A549 treated with CORT108297 at 1 μM for 4 hours (cell line): Measurements from ENCODE around the gene MTFP1. TPM values are rescaled to one million over a fixed set of nuclear protein-coding genes. Genes with fewer than 3 reads are reported as not detected.

Source experiments
- total RNA-seq: library from RNA; stranded (reverse); fragments of 200-300 nt; extraction: Qiagen RNA extraction; gene quantifications from 5 replicates; pipeline ENCODE4 v1.2.3, GENCODE V29; 2022

Gene MTFP1
- total RNA-seq, result 67.6 to 78.1 TPM (median 74.0 TPM) in 5 replicates

DNA sequence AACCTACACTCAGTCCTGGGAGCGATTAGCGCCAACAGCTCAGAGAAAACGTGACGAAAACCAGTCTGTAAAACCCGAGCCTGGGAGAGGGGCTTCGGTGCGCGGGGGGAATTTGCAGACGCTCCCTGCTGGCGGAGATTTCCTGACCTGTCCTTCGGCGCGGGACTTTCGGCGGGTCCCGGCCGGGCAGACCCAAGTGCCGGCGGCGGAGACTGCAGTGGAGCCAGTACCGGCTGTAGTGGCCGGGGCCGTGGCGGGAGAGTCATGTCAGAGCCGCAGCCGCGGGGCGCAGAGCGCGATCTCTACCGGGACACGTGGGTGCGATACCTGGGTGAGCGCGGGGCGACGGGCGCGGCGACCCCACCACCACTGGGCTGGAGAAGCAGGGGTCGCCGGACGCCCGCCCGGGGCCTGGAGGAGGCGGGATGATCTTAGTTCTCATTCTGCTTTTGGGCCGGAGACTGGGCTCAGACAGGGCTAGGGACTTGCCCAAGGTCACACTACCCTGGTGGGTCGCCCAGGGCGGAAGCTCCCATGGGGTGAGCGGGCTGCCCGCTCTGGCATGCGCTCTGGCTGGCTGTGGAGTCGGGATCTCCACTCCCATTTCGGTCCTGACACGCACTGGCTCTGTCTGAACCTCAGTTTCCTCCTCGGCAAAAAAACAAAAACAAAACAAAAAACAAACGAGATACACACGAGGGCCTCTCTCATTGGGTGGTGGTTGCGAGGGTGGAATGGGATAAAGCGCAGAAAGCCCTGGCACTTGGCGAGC is at the start of gene MTFP1:
MTFP1 (plus strand) TSS at position 153 of the 772 bp plus-strand sequence; CDS start at position 265, 112 bp downstream.

DNA sequence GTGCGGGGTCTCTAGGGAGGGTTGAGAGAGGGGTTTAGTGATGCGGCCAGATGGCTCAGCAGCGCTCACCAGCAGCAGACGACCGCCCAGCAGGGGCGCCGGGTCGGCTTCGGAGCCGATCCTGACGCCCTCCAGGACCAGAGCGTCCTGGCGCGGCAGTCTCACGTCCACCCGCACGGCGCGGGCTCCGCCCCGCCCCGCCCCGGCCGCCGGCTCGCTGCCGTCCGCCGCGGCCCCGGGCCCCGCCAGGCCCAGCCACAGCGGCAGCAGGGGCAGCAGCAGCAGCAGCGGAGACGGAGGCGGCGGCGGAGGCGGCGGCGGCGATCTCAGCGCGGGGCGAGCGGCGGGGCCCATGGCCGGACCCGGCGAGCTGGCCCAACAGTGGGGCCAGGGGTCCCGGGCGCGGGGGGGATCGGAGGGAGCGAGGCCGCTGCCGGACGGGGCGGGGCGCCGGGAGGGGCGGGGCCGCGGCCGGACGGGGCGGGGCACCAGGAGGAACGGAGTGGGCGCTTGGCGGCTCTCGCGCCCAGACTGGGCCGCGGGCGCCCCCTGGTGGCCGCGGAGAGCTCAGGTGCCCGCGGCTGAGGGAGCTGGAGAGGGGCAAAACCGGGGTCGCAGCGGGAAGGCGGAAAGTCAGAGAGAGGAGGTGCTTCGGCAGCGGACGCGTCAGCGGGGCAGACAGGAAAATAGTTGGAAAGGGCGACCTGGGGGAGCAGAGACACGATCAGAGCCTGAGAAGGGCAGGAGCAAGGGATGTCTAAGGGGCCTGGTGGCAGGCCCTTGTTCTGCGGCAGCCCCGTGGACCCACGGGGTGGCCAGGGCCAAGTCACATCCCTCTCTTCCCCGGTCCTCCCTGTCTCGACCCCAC is 38.4 kb upstream of the MTFP1 start, which contains the start of gene RNF215:
RNF215 (minus strand) TSS at position 452 of the 868 bp plus-strand sequence; CDS start at position 354, 98 bp downstream.

DNA sequence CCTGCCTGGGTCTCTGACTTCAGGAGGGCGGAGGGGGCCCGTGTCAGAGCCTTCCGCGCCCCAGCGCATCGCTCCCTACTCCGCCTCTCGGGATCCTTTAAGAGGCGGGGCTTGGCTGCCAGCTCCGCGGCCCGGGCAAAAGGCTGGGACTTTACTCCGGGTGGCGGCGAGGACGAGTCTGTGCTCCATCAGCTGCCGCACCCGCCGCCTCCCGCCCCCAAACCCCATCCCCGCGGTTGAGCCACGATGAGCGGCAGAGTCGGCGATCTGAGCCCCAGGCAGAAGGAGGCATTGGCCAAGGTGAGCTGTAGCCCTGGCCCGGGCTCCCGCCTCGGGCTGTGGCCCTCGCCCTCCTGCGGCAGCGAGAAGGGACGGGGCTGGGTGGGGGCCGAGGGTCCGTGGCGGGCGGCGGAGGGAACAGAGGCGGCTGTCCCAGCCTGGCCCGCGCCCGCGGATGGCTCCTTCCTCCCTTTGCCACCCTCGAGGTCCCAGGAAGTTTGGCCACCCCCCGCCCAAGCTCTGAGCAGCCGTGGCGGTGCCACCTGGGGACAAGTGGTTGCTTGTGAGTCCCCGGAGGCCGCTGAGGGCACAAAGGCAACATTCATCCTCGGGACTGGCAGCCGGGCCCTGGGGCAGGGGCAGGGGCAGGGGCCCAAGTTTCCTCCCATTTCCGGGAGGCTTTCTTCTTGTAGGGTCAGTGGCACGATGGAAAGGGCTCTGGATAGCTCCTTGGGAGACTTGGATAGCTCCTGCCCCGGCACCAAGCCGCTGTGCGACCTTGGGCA is 28.5 kb upstream of the MTFP1 start, which contains the start of gene SEC14L2:
SEC14L2 (plus strand) TSS at position 148 of the 785 bp plus-strand sequence; CDS start at position 247, 99 bp downstream.

GRCh38 chr22:30471616-30472318 is 46.2 kb downstream of the MTFP1 start, which contains the start of gene SEC14L3:
SEC14L3 (minus strand) TSS chr22:30472017; CDS start chr22:30471958, 59 bp downstream.

Other genes with a start within 250 kb of the MTFP1 start
- 25.0 to 39.1 TPM (median 37.2 TPM) in 5 replicates for gene LIF, start 179.0 kb upstream of the MTFP1 start, total RNA-seq
- gene OSM, start 158.9 kb upstream of the MTFP1 start, total RNA-seq, result 0.05 TPM in 1 of 5 replicates, not detected in the others
- gene CASTOR1, start 136.3 kb upstream of the MTFP1 start, total RNA-seq, result 3.7 to 7.2 TPM (median 5.5 TPM) in 5 replicates
- 8.6 to 11.9 TPM (median 11.1 TPM) in 5 replicates for gene TBC1D10A, start 98.8 kb upstream of the MTFP1 start, total RNA-seq
- 44.1 to 62.3 TPM (median 61.4 TPM) in 5 replicates for gene SF3A1, start 68.9 kb upstream of the MTFP1 start, total RNA-seq
- 2.0 to 3.9 TPM (median 3.3 TPM) in 5 replicates for gene CCDC157, start 68.8 kb upstream of the MTFP1 start, total RNA-seq
- 13.8 to 22.0 TPM (median 19.7 TPM) in 5 replicates for gene RNF215, start 38.4 kb upstream of the MTFP1 start, total RNA-seq
- gene SEC14L2, start 28.8 kb upstream of the MTFP1 start, total RNA-seq, result 25.7 to 46.7 TPM (median 42.7 TPM) in 5 replicates
- gene SEC14L3, start 46.2 kb downstream of the MTFP1 start, total RNA-seq, result not detected in 5 replicates
- gene SEC14L4, start 79.9 kb downstream of the MTFP1 start, total RNA-seq, result 4.4 to 6.7 TPM (median 5.9 TPM) in 5 replicates
- gene SEC14L6, start 121.0 kb downstream of the MTFP1 start, total RNA-seq, result 0.03 TPM in 1 of 5 replicates, not detected in the others
- gene GAL3ST1, start 148.9 kb downstream of the MTFP1 start, total RNA-seq, result 6.1 to 10.2 TPM (median 9.2 TPM) in 5 replicates
- 108 to 118 TPM (median 111 TPM) in 5 replicates for gene PES1, start 166.1 kb downstream of the MTFP1 start, total RNA-seq
- gene TCN2, start 181.4 kb downstream of the MTFP1 start, total RNA-seq, result 4.2 to 5.2 TPM (median 4.6 TPM) in 5 replicates
- 5.3 to 8.0 TPM (median 7.0 TPM) in 5 replicates for gene SLC35E4, start 210.0 kb downstream of the MTFP1 start, total RNA-seq
- 3.5 to 5.3 TPM (median 5.1 TPM) in 5 replicates for gene DUSP18, start 242.1 kb downstream of the MTFP1 start, total RNA-seq